ENCODE data around the gene C3orf22.

C3orf22 gene

GRCh38 chr3:126551121-126551838 lies 7.5 kb downstream of the C3orf22 start:
- no peak for TF ChIP-seq GATA2 (IDR thresholded peaks at IDR 0.05; ENCODE audit: low read depth, low read length)

DNA sequence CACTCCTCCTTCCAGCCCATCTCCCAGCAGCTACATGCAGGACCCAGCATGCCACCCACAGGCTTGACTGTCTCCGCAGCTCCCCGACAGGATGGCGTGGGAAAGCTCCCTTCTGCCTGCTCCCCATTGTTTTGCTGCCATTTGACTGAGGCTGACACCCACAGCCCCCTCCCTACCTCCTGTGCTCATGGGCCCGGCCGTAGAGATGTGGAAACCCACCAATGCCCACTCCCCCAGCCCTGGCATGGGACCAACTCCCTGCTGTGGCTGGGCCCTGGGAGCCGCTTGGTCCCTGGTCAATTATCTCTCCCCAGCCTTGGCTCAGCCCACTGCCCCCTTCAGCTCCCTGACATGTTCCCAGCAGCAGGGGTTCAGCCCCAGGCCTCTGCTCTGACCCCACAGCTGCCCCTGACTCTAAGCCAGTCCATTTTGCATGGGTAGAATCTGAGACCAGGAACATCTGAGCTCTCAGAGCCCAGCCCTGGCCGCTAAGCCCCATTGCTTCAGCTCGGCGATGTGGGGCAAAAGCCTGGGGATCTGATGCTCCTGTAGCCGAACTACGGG lies 8.2 kb downstream of the C3orf22 start:
- TF ChIP-seq GATA2 (IDR thresholded peaks at IDR 0.05; ENCODE audit: low read depth, low read length) (no peak), GATA3 (IDR thresholded peaks at IDR 0.05; ENCODE audit: low read depth, low read length) (no peak)

DNA sequence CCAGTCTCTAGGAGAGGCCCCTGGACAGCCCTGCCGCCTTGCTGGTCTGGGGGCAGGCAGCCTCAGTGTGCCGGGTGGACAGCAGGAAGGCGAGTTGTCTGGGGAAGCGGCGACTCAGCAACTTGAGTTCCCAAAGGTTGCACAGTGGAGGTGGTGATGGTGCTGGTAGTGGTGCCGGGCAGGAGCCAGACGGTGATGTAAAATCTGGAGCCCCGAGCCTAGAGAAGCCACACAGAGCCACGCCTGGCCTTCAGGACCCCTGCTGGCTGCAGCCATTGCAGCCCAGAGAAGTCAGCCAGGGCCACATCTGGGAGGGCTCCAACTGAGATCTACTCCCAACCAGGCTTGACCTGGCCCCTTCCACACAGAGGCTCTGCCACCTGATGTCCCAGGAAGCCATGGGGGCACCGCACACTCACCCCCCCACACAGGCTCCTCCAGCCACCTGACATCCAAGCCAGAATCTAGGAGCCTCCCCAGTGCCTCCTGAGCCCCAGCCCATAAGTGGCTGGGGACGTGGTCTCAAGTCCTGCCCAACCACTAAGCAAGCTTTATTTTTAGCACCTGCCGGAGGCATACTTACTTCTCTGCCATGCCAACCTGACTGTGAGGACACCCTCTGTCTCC lies 8.8 kb downstream of the C3orf22 start:
- TF ChIP-seq GATA2 (IDR thresholded peaks at IDR 0.05; ENCODE audit: low read depth, low read length) (no peak), GATA3 (IDR thresholded peaks at IDR 0.05; ENCODE audit: low read depth, low read length) (no peak)

DNA sequence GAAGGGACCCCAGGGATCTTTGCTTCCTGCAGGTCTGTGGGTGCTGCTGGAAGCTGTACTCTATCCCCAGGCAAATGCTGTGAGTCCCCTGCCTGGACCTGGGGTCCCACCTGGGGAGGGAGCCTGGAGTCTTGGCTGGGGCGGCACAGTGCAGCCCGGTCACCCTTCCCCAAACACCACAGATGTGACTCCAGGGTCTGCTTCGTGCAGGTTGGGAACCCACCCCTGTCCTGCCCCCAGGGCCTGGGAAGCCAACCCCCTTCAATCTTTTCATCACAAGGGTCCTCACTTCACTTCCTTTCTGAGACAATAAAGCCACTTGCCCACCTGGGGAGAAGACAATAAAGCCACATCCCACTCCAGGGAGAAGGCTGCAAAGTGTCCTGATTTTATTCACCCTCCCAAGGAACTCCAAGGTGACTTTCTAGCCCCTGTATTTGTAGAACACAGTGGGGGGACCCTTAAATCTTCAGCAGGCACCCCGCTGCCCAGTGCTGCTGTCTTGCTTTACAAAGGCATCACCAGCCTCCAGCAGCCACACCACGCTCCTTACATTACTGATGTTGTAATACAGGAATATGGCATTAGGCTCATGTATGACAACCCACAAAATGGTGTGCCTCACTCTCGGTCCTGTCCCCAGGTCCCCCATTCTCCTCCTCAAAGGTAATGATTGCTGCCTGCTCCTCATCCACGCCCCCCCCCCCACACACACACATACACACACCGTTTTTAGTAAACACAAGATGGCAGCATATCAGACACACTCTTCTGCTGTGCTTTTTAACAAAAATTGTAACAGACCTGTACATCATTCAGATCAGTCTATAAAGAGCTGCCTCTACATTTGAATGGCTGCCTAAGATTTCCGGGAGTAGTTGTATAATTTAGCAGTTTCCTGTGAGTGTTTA lies 9.9 kb downstream of the C3orf22 start:
- TF ChIP-seq GATA2 (IDR thresholded peaks at IDR 0.05; ENCODE audit: low read depth, low read length) (no peak), GATA3 (IDR thresholded peaks at IDR 0.05; ENCODE audit: low read depth, low read length) (no peak)

- TF ChIP-seq GATA3 (IDR thresholded peaks at IDR 0.05; ENCODE audit: low read depth, low read length) (no peak), GATA2 (IDR thresholded peaks at IDR 0.05; ENCODE audit: low read depth, low read length) (no peak)
Measured at GRCh38 chr3:126547721-126548120, 11.0 kb downstream of the C3orf22 start.

- TF ChIP-seq GATA3 (IDR thresholded peaks at IDR 0.05; ENCODE audit: low read depth, low read length) (no peak), GATA2 (IDR thresholded peaks at IDR 0.05; ENCODE audit: low read depth, low read length) (no peak)
Measured at GRCh38 chr3:126546549-126547239, 12.0 kb downstream of the C3orf22 start.

- no peak for TF ChIP-seq GATA2 (IDR thresholded peaks at IDR 0.05; ENCODE audit: low read depth, low read length)
Measured at GRCh38 chr3:126546013-126546412, 12.7 kb downstream of the C3orf22 start.

GRCh38 chr3:126545544-126545943 lies 13.2 kb downstream of the C3orf22 start:
- TF ChIP-seq GATA3 (IDR thresholded peaks at IDR 0.05; ENCODE audit: low read depth, low read length): no peak
- no peak for TF ChIP-seq GATA2 (IDR thresholded peaks at IDR 0.05; ENCODE audit: low read depth, low read length)

DNA sequence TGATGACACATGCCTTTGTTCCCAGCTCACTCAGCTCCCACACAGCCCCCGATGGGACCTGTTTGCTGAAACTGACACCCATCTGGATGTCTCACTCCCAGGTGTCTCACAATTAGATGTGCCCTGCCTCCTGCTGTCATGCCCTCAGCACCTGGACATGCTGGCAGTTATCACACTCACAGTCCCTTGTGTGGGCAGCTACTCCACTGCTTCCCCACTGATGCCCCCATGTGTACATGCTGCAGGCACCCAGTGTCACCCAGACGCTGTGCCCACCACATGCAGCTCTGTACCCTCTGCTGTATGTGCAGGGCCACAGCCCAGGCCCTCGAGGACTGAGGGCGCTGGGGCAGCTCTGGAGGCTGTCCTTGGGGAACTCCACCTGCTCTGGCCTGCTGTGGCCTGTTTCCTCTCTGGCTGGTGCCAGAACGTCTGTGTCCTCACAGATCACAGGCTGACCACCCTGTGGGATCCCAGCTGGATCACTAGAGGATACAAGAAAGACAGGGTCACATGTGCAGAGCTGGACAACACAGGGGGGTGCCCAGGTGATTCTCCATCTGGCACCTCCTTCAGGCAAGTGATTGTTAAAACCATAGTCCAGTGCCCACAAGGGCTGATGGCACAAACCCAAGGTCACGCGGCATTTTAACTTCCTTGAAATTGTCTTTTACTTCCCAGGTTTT lies 14.0 kb downstream of the C3orf22 start:
- TF ChIP-seq GATA2 (IDR thresholded peaks at IDR 0.05; ENCODE audit: low read depth, low read length) (no peak), GATA3 (IDR thresholded peaks at IDR 0.05; ENCODE audit: low read depth, low read length) (no peak)

GRCh38 chr3:126543457-126544061 lies 15.2 kb downstream of the C3orf22 start:
- TF ChIP-seq GATA3 (IDR thresholded peaks at IDR 0.05; ENCODE audit: low read depth, low read length) (no peak), GATA2 (IDR thresholded peaks at IDR 0.05; ENCODE audit: low read depth, low read length) (no peak)

DNA sequence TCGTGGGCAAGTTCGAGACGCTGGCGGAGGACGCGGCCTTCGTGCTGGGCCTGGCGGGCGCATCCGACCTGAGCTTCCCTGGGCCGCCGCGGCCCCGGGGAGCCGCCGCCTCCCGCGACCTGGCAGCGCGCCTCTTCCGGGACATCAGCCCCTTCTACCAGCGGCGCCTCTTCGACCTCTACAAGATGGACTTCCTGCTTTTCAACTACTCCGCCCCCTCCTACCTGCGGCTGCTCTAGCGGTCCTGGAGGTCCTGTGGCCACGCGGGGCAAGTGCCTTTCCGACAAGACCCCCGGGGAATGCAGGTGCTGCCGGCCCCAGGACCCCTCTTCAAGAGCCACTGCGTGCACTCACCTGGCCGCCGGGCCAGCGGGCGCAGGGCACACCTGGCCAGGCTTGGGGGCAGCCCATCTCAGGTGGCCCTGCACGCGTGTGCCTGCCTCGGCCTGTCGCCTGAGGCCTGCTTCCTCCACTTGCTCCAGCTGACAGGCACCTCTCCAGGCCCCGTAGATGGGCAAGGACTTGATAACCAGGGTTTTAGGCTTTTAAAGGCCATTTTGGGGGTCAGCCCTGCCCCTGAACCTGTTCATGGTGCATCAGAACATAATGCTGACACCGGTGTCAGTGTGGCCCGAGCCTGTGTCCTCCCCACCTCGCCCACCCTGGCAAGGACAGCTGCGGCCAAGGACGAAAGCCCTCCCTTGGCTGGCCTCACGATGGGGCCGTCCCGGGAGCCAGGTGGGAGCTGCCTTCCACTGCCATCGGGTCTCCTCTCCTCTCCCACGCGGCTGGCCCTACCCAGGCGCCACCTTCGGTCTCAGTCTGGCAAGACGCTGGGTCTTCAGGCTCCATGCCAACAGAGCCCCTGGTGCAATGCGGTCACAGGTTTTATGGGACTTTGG lies 16.1 kb downstream of the C3orf22 start:
- TF ChIP-seq GATA2 (IDR thresholded peaks at IDR 0.05; ENCODE audit: low read depth, low read length): no peak
